ENCODE results near the gene LGMN.
"Not testable (repeated sequence)": the region's sequence is repeated elsewhere in the genome, so short reads cannot be mapped to it uniquely, and the experiment has no call there.

The LGMN gene

GRCh38 chr14:92748259-92749016 is at the start of gene LGMN:
LGMN (minus strand) TSS chr14:92748627; CDS start chr14:92732786, 15,841 bp downstream.
- peak; percentile 63 to 99 (median 95) for DNase-seq

GRCh38 chr14:92794961-92795360 is 46.5 kb upstream of the LGMN start:
- DNase-seq: no peak

- peak in 3 of 56 donors; percentile 13 to 45 (median 36) for DNase-seq
Observed at GRCh38 chr14:92794547-92794941, 46.1 kb upstream of the LGMN start.

GRCh38 chr14:92793709-92794546 is 45.5 kb upstream of the LGMN start, which contains the start of gene GOLGA5:
GOLGA5 (plus strand) TSS chr14:92794305; CDS start chr14:92797438, 3,133 bp downstream.
- peak; percentile 69 to 100 (median 97) for DNase-seq

GRCh38 chr14:92792885-92793284 is 44.5 kb upstream of the LGMN start:
- DNase-seq: peak in 9 of 56 donors; percentile 2 to 35 (median 10)

- DNase-seq: no peak
Observed at GRCh38 chr14:92789457-92790089, 41.1 kb upstream of the LGMN start.

- no peak for DNase-seq
Observed at GRCh38 chr14:92787554-92787953, 39.1 kb upstream of the LGMN start.

- DNase-seq: no peak
Observed at GRCh38 chr14:92786427-92786756, 38.0 kb upstream of the LGMN start.

GRCh38 chr14:92785667-92786426 is 37.4 kb upstream of the LGMN start:
- DNase-seq: no peak

- DNase-seq: peak in 5 of 56 donors; percentile 8 to 26 (median 16)
Observed at GRCh38 chr14:92783813-92784431, 35.5 kb upstream of the LGMN start.

- DNase-seq: no peak
Observed at GRCh38 chr14:92781350-92781749, 32.9 kb upstream of the LGMN start.

GRCh38 chr14:92780444-92781232 is 32.2 kb upstream of the LGMN start:
- no peak for DNase-seq

- not testable (repeated sequence) for DNase-seq
Observed at GRCh38 chr14:92778868-92779565, 30.6 kb upstream of the LGMN start.

- not testable (repeated sequence) for DNase-seq
Observed at GRCh38 chr14:92775292-92775691, 26.9 kb upstream of the LGMN start.

GRCh38 chr14:92774572-92774971 is 26.1 kb upstream of the LGMN start:
- DNase-seq: no peak

- DNase-seq: no peak
Observed at GRCh38 chr14:92770484-92770883, 22.1 kb upstream of the LGMN start.

- no peak for DNase-seq
Observed at GRCh38 chr14:92768795-92769194, 20.4 kb upstream of the LGMN start.

- not testable (repeated sequence) for DNase-seq
Observed at GRCh38 chr14:92768236-92768635, 19.8 kb upstream of the LGMN start.
